ENCODE data around the gene GM2A. TPM values are rescaled to one million over a fixed set of nuclear protein-coding genes. Genes with fewer than 3 reads are reported as not detected.

Gene GM2A
- total and polyA plus RNA-seq, 8 donors: 28.3 to 70.0 (median 37.0) TPM

DNA sequence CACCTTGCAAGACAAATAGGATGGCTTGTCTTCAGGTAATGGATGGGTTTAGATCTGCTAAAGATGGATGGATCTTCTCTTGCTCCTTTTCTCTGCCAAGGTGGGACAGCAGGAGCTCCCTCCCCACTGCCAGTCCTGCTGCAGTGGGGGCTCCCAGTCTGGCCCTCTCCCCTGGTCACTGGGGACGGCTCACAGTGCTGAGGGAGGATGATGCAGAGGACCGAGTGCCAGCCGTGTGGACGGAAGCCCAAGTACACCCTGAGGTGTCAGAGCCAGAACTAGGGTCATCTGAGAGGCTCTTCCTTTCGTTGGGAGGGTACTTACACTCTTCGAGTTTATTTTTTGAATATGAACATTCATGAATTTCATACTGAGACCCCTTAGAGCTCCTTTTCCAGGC lies 34.8 kb upstream of the GM2A start:
- no peaks in the 10 kb centered on the region for H3K27me3 ChIP-seq
- intact Hi-C loops (cut with DNase I): no loop called here
- DNase-seq: no peak
- H3K4me1 ChIP-seq: peaks cover 16 to 97% of the 10 kb centered on the region in 2 donors
- no peaks in the 10 kb centered on the region for H3K9me3 ChIP-seq
- ATAC-seq: no peak
- peak overlapping the region in 1 of 2 donors; percentile 31 for H3K27ac ChIP-seq
- no peak overlapping the region for H3K4me3 ChIP-seq
- no peaks in the 10 kb centered on the region for H3K36me3 ChIP-seq
- TF ChIP-seq, protein P1, sequence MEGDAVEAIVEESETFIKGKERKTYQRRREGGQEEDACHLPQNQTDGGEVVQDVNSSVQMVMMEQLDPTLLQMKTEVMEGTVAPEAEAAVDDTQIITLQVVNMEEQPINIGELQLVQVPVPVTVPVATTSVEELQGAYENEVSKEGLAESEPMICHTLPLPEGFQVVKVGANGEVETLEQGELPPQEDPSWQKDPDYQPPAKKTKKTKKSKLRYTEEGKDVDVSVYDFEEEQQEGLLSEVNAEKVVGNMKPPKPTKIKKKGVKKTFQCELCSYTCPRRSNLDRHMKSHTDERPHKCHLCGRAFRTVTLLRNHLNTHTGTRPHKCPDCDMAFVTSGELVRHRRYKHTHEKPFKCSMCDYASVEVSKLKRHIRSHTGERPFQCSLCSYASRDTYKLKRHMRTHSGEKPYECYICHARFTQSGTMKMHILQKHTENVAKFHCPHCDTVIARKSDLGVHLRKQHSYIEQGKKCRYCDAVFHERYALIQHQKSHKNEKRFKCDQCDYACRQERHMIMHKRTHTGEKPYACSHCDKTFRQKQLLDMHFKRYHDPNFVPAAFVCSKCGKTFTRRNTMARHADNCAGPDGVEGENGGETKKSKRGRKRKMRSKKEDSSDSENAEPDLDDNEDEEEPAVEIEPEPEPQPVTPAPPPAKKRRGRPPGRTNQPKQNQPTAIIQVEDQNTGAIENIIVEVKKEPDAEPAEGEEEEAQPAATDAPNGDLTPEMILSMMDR (IDR thresholded peaks at IDR 0.05): no peak

DNA sequence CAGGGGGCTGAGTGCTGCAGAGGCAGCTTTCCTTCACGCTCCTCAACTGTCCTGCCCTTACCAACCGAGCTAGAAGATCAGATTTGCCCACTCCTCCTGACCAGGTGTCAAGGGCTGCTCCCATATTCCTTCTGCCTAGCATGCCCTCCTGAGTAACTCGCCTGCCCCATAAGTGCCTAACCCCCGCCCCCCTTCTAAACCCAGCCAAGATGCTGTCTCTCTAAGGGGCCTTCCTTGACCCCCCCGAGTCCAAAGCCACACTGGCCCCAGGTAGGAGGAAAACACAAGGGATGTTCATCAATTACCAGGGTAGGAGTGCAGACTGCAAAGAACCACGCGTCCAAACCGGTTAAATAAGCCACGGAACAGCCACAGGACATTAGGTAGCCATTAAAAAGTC lies 33.8 kb upstream of the GM2A start:
- Histone ChIP-seq H3K27ac (no peak overlapping the region), H3K4me3 (no peak overlapping the region), H3K27me3 (no peaks in the 10 kb centered on the region), H3K36me3 (no peaks in the 10 kb centered on the region), H3K4me1 (peaks cover 9 to 92% of the 10 kb centered on the region in 2 donors), H3K9me3 (no peaks in the 10 kb centered on the region)
- intact Hi-C loops (cut with DNase I): no loop called here
- no peak for ATAC-seq
- DNase-seq: no peak
- TF ChIP-seq, protein P1 (IDR thresholded peaks at IDR 0.05): no peak

DNA sequence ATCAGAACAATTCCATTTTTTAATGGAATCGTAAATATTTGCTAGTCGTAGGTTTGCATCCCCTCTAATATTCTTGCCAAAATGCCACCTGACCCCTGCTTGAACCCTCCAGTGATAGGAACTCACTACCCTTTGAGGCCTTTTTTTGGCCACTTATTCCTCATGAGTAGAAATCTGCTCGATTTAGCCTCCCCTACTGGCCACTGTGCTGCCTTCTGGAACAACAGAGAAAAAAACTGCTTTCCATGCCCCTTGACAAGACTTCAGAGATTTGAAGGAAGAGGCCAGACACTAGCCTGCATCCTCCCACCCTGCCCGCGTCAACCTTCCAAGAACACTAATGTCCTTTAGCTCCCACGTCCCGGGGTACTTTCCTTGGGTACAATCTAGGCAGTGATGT lies 33.2 kb upstream of the GM2A start:
- no peak overlapping the region for H3K4me3 ChIP-seq
- ATAC-seq (no peak), DNase-seq (no peak)
- TF ChIP-seq, protein P1 (IDR thresholded peaks at IDR 0.05): no peak
- no peak overlapping the region for H3K27ac ChIP-seq
- H3K36me3 ChIP-seq: no peaks in the 10 kb centered on the region
- intact Hi-C loops (cut with DNase I): no loop called here
- no peaks in the 10 kb centered on the region for H3K9me3 ChIP-seq
- peaks cover 4 to 92% of the 10 kb centered on the region in 2 donors for H3K4me1 ChIP-seq
- H3K27me3 ChIP-seq: no peaks in the 10 kb centered on the region

DNA sequence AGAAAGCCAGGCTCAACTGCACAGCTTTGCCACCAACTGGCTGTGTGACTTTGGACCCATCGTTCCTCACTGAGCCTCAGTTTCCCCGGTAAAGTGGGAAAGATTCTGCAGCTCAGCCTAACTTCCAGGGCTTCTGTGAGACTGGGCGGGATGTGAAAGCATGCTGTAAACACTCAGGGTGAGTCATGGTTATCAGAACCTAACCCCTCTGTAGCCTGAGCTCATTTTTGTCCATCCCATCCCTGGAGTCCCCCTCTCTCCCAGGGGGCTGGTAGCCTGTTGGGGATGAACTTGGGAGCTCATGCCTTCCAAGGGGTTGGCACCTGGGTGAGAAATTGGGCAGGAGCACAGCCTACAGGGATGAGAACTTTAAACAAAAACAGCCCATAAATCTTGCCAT lies 31.4 kb upstream of the GM2A start:
- Histone ChIP-seq H3K4me1 (peaks cover 0 to 78% of the 10 kb centered on the region in 2 donors), H3K4me3 (peak overlapping the region in 1 of 2 donors; percentile 72), H3K9me3 (no peaks in the 10 kb centered on the region), H3K36me3 (no peaks in the 10 kb centered on the region), H3K27ac (peak overlapping the region; percentile 71 to 92), H3K27me3 (no peaks in the 10 kb centered on the region)
- no peak for ATAC-seq
- TF ChIP-seq, protein P1 (IDR thresholded peaks at IDR 0.05): no peak
- intact Hi-C loops (cut with DNase I): no loop called here
- no peak for DNase-seq

DNA sequence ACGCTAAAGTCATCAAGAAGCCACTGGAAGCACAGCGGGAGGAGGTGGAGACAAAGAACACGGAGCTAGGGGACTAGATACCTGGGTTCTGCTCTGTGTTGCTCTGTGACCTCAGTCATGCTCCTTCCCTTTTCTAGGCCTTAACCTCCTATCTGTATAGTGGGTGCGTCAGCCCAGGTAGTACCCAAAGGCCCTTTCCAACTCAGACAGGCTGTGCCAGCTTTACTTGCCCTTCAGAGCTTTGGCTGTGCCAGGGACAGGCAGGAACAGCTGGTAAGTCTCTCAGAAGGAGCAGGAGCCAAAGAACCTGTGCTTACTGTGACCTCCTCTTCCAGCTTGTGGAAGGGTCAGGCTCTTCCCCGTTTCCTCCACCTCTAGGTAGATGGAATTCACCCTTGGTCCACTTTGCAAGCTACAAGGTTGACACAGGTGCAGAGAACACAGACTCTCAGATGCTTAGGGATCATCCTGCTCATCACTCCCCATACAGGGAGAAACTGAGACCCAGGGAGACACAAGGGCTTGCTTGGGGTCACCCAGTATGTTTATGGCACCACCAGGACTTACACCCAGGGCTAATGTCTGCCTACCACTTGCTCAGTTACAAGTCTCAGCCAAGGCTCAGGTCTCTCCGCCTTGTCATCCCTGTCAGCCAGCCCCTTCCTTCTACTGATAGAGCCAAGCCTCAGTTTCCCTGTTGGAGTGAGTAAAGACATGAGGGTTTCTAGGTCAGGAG lies 30.8 kb upstream of the GM2A start:
- ATAC-seq: no peak
- Histone ChIP-seq H3K9me3 (no peaks in the 10 kb centered on the region), H3K27me3 (no peaks in the 10 kb centered on the region), H3K27ac (peak overlapping the region; percentile 71 to 92), H3K4me1 (peaks cover 0 to 76% of the 10 kb centered on the region in 2 donors), H3K4me3 (peak overlapping the region in 1 of 2 donors; percentile 72), H3K36me3 (no peaks in the 10 kb centered on the region)
- no peak for DNase-seq
- TF ChIP-seq, protein P1 (IDR thresholded peaks at IDR 0.05): no peak
- intact Hi-C loops (cut with DNase I): no loop called here
